GM21447 (cell line): ENCODE data around the gene CNTNAP1.
"Not testable (repeated sequence)": the region's sequence is repeated elsewhere in the genome, so short reads cannot be mapped to it uniquely, and the experiment has no call there.

Experiments
- ATAC-seq: cut with Tn5 transposase; IDR thresholded peaks from one replicate; pipeline ENCODE4 v1.9.1; 2021; ENCODE audit not compliant: unreplicated experiment

Gene CNTNAP1

GRCh38 chr17:42720996-42721583 lies 38.8 kb downstream of the CNTNAP1 start:
- ATAC-seq = no peak

- ATAC-seq = no peak
Measured at GRCh38 chr17:42723636-42724035, 41.3 kb downstream of the CNTNAP1 start.

GRCh38 chr17:42725143-42725542 lies 42.8 kb downstream of the CNTNAP1 start:
- ATAC-seq = no peak

GRCh38 chr17:42740699-42741098 lies 58.4 kb downstream of the CNTNAP1 start:
- ATAC-seq = no peak

GRCh38 chr17:42742916-42743315 lies 60.6 kb downstream of the CNTNAP1 start:
- not testable (repeated sequence) for ATAC-seq

- ATAC-seq = no peak
Measured at GRCh38 chr17:42743595-42744282, 61.4 kb downstream of the CNTNAP1 start.

GRCh38 chr17:42744283-42744805 lies 62.0 kb downstream of the CNTNAP1 start:
- ATAC-seq = peak; percentile 49

GRCh38 chr17:42744806-42745617 lies 62.7 kb downstream of the CNTNAP1 start, which contains the start of gene EZH1:
Gene EZH1, minus strand, starts transcription at chr17:42745040. Its CDS starts 16,099 bp downstream, at chr17:42728941.
- ATAC-seq = peak; percentile 77

GRCh38 chr17:42748202-42748907 lies 66.0 kb downstream of the CNTNAP1 start:
- ATAC-seq = no peak

GRCh38 chr17:42748908-42749798 lies 66.8 kb downstream of the CNTNAP1 start:
- no peak for ATAC-seq
